H1 (cell line): ENCODE results near the gene CHFR. TPM values are rescaled to one million over a fixed set of nuclear protein-coding genes. Genes with fewer than 3 reads are reported as not detected.

Source experiments
- CTCF ChIA-PET: fragments of 300-600 bp; sonication (Branson Sonifier 250); formaldehyde crosslinking; loops from one replicate; lab custom pipeline; 2021; ENCODE audit not compliant: partially characterized antibody; lab: Charles Lee
- POLR2A ChIA-PET: fragments of 300-600 bp; sonication (Branson Sonifier 250); formaldehyde crosslinking; loops from one replicate; lab custom pipeline; 2021; ENCODE audit warnings: inconsistent platforms; ENCODE audit not compliant: partially characterized antibody; lab: Charles Lee
- DNase-seq, 2 experiments: peaks; one replicate each; pipeline versions ENCODE4 v3.0.0 to v3.0.0-alpha.2; 2010 to 2022; ENCODE audit warnings: low spot score in 2 of 2, low read depth in 1 of 2, mixed read lengths in 1 of 2
- FAIRE-seq: peaks from 2 replicates; lab custom pipeline; 2011; peaks lifted over from hg19 to GRCh38; lab: Jason Lieb, UNC
- H2AFZ ChIP-seq: 2 replicates; pipeline ENCODE4 v1.8.1; 2012; ENCODE audit warnings: low read length, inconsistent platforms
- H2AK5ac ChIP-seq: 2 replicates; pipeline ENCODE4 v1.6.1; 2013; ENCODE audit warnings: low read depth, low read length
- H2BK120ac ChIP-seq: replicated peaks from 2 replicates; pipeline ENCODE3; 2013; ENCODE audit warnings: low read depth, low read length, inconsistent platforms
- H2BK12ac ChIP-seq: 2 replicates; pipeline ENCODE4 v1.6.1; 2013; ENCODE audit warnings: low read depth, low read length
- H2BK15ac ChIP-seq: 2 replicates; pipeline ENCODE4 v1.6.1; 2013; ENCODE audit warnings: low read length
- H2BK20ac ChIP-seq: 2 replicates; pipeline ENCODE4 v1.6.1; 2013; ENCODE audit warnings: low read length
- H2BK5ac ChIP-seq: 2 replicates; pipeline ENCODE4 v1.6.1; 2013; ENCODE audit warnings: low read depth, low read length
- H3K14ac ChIP-seq: 2 replicates; pipeline ENCODE4 v1.6.1; 2013; ENCODE audit warnings: inconsistent platforms; ENCODE audit not compliant: insufficient read length
- H3K18ac ChIP-seq: 2 replicates; pipeline ENCODE4 v1.6.1; 2013; ENCODE audit warnings: low read length; ENCODE audit errors: extremely low read depth
- H3K23ac ChIP-seq: 2 replicates; pipeline ENCODE4 v1.6.1; 2013; ENCODE audit warnings: inconsistent platforms; ENCODE audit not compliant: insufficient read length
- H3K23me2 ChIP-seq: 2 replicates; pipeline ENCODE4 v1.6.1; 2013; ENCODE audit warnings: low read depth, low read length
- H3K27ac ChIP-seq: 2 replicates; pipeline ENCODE4 v1.6.1; 2011; ENCODE audit warnings: low read depth, low read length, inconsistent platforms
- H3K27me3 ChIP-seq, 4 experiments: replicated peaks in 1 of 4; 1 replicate in 1 of 4; 2 replicates in 3 of 4; pipeline versions ENCODE4 v1.6.1 to v1.8.1; 2011 to 2013; ENCODE audit warnings: low read length in 3 of 4, mild to moderate bottlenecking in 3 of 4, inconsistent platforms in 2 of 4, mixed read lengths in 2 of 4, moderate library complexity in 1 of 4; ENCODE audit not compliant: control insufficient read depth in 3 of 4, insufficient read depth in 3 of 4; ENCODE audit errors: extremely low read depth in 1 of 4
- H3K36me3 ChIP-seq, 4 experiments: 2 replicates each; pipeline versions ENCODE4 v1.6.1 to v1.8.1; 2011 to 2013; ENCODE audit warnings: mild to moderate bottlenecking in 4 of 4, low read length in 3 of 4, moderate library complexity in 2 of 4, control low read depth in 1 of 4, inconsistent platforms in 1 of 4; ENCODE audit not compliant: insufficient read depth in 4 of 4, control insufficient read depth in 2 of 4
- H3K4ac ChIP-seq: replicated peaks from 2 replicates; pipeline ENCODE3; 2013; ENCODE audit warnings: low read length, low read depth, mixed read lengths, inconsistent platforms; ENCODE audit not compliant: insufficient read length
- H3K4me1 ChIP-seq, 4 experiments: replicated peaks in 1 of 4; 1 replicate in 1 of 4; 2 replicates in 3 of 4; pipeline versions ENCODE4 v1.6.1 to v1.8.1; 2011 to 2013; ENCODE audit warnings: low read length in 3 of 4, inconsistent platforms in 2 of 4, mixed read lengths in 1 of 4; ENCODE audit not compliant: insufficient read depth in 4 of 4, control insufficient read depth in 3 of 4
- H3K4me2 ChIP-seq, 2 experiments: 2 replicates each; pipeline versions ENCODE4 v1.6.1 to v1.8.1; 2011 to 2013; ENCODE audit warnings: low read depth in 2 of 2, low read length in 2 of 2, control low read depth in 1 of 2, inconsistent platforms in 1 of 2, mild to moderate bottlenecking in 1 of 2; ENCODE audit not compliant: insufficient read depth in 1 of 2
- H3K4me3 ChIP-seq, 4 experiments: fragments of 200-600, 300-600 bp in 1 of 4; sonication (generic), shearing (Covaris generic), sonication (Bioruptor Twin) in 1 of 4; 2 replicates each; pipeline versions ENCODE4 v1.5.1 to v1.8.1; 2011 to 2016; ENCODE audit warnings: low read length in 4 of 4, low read depth in 3 of 4, control low read depth in 2 of 4, inconsistent platforms in 2 of 4, mild to moderate bottlenecking in 2 of 4, mixed read lengths in 1 of 4, moderate library complexity in 1 of 4; ENCODE audit not compliant: insufficient read depth in 2 of 4; ENCODE audit errors: extremely low read depth in 1 of 4
- H3K56ac ChIP-seq: replicated peaks from 2 replicates; pipeline ENCODE3; 2013; ENCODE audit warnings: low read depth, mild to moderate bottlenecking, mixed read lengths, low read length, inconsistent platforms; ENCODE audit not compliant: insufficient read length
- H3K79me1 ChIP-seq: 2 replicates; pipeline ENCODE4 v1.6.1; 2013; ENCODE audit warnings: low read depth, low read length, control low read depth
- H3K79me2 ChIP-seq, 2 experiments: 2 replicates each; pipeline versions ENCODE4 v1.6.1 to v1.8.1; 2012 to 2013; ENCODE audit warnings: low read length in 2 of 2, mild to moderate bottlenecking in 2 of 2, inconsistent platforms in 1 of 2; ENCODE audit not compliant: insufficient read depth in 2 of 2, control insufficient read depth in 1 of 2
- H3K9ac ChIP-seq, 4 experiments: replicated peaks in 1 of 4; 1 replicate in 1 of 4; 2 replicates in 3 of 4; pipeline versions ENCODE4 v1.6.1 to v1.8.1; 2011 to 2013; ENCODE audit warnings: low read depth in 3 of 4, low read length in 3 of 4, control low read depth in 2 of 4, mild to moderate bottlenecking in 2 of 4, moderate library complexity in 2 of 4, inconsistent platforms in 1 of 4; ENCODE audit errors: extremely low read depth in 1 of 4
- H3K9me3 ChIP-seq, 2 experiments: 2 replicates each; pipeline versions ENCODE4 v1.6.1 to v1.8.1; 2012 to 2013; ENCODE audit warnings: mild to moderate bottlenecking in 2 of 2, moderate library complexity in 2 of 2, control low read depth in 1 of 2, inconsistent platforms in 1 of 2, low read depth in 1 of 2, low read length in 1 of 2, mixed read lengths in 1 of 2; ENCODE audit not compliant: insufficient read depth in 2 of 2
- H4K20me1 ChIP-seq, 2 experiments: replicated peaks in 1 of 2; 2 replicates each; pipeline versions ENCODE3 to v1.8.1; 2011 to 2013; ENCODE audit warnings: inconsistent platforms in 2 of 2, low read length in 2 of 2, mild to moderate bottlenecking in 1 of 2; ENCODE audit not compliant: insufficient read depth in 2 of 2, control insufficient read depth in 1 of 2
- H4K5ac ChIP-seq: 2 replicates; pipeline ENCODE4 v1.6.1; 2013; ENCODE audit warnings: low read length, low read depth, mixed read lengths, inconsistent platforms; ENCODE audit not compliant: insufficient read length
- H4K8ac ChIP-seq: 2 replicates; pipeline ENCODE4 v1.8.0; 2013; ENCODE audit warnings: mild to moderate bottlenecking, moderate library complexity, low read length, inconsistent platforms; ENCODE audit not compliant: insufficient read depth; ENCODE audit errors: extremely low read depth
- H4K91ac ChIP-seq: replicated peaks from 2 replicates; pipeline ENCODE3; 2013; ENCODE audit warnings: low read length, mixed read lengths, inconsistent platforms; ENCODE audit not compliant: insufficient read length
- ASH2L ChIP-seq: fragments of 200-600, 300-600 bp; sonication (generic); IDR thresholded peaks from one replicate; pipeline ENCODE4 v1.7.1; 2017; ENCODE audit warnings: low read length
- CEBPB ChIP-seq: IDR thresholded peaks from 2 replicates; pipeline ENCODE4 v1.6.1; 2012; ENCODE audit warnings: low read depth, low read length
- GTF2F1 ChIP-seq: IDR thresholded peaks from 2 replicates; pipeline ENCODE4 v1.6.1; 2012; ENCODE audit warnings: low read depth, low read length, improper control_type of control experiment, borderline replicate concordance
- KDM4A ChIP-seq: IDR thresholded peaks from one replicate; pipeline ENCODE4 v1.7.1; 2012; ENCODE audit warnings: low read depth, mild to moderate bottlenecking, moderate library complexity, low read length, inconsistent platforms; ENCODE audit not compliant: severe bottlenecking
- NRF1 ChIP-seq: IDR thresholded peaks from 2 replicates; pipeline ENCODE4 v1.6.1; 2011; ENCODE audit warnings: mild to moderate bottlenecking, low read depth, low read length, improper control_type of control experiment
- POU5F1 ChIP-seq: IDR thresholded peaks from 2 replicates; pipeline ENCODE4 v1.6.1; 2011; ENCODE audit warnings: low read depth, mild to moderate bottlenecking, low read length, moderate library complexity
- SIRT6 ChIP-seq: IDR thresholded peaks from one replicate; pipeline ENCODE4 v1.7.1; 2012; ENCODE audit warnings: low read length, inconsistent platforms
- SUZ12 ChIP-seq: fragments of 200-600 bp; sonication (generic); IDR thresholded peaks from 2 replicates; pipeline ENCODE4 v1.6.1; 2012; ENCODE audit warnings: mild to moderate bottlenecking, inconsistent platforms, low read length, moderate library complexity, mixed read lengths
- WGBS, 2 experiments: shearing (Covaris generic) in 1 of 2; methylation state at CpG; one replicate each; pipeline versions ENCODE4 v1.1.6 to v1.1.7; 2013 to 2015; ENCODE audit warnings: low lambda C conversion rate in 2 of 2, mixed read lengths in 2 of 2, inconsistent platforms in 1 of 2, low coverage in 1 of 2, missing lambda C conversion rate in 1 of 2; ENCODE audit not compliant: insufficient replicate concordance in 2 of 2, insufficient coverage in 1 of 2, insufficient read length in 1 of 2; ENCODE audit errors: extremely low coverage in 1 of 2, missing lambda C conversion rate in 1 of 2; 5-methylcytosine and 5-hydroxymethylcytosine counted together
- polyA plus RNA-seq, 7 experiments: library from polyadenylated mRNA; depleted of rRNA in 3 of 7; stranded (reverse) in 5 of 7; unstranded in 2 of 7; fragments of >200 nt in 5 of 7; fragments of 200-250 nt in 2 of 7; gene quantifications; 1 replicate in 5 of 7; 2 replicates in 1 of 7; 4 replicates in 1 of 7; pipeline versions ENCODE4 v1.2.1 to v1.2.3, GENCODE V29; 2011 to 2013; ENCODE audit warnings: missing spikeins in 2 of 7, mixed read lengths in 2 of 7
- total RNA-seq: library from RNA; stranded (reverse); fragmentation: NEBNext Ultra II Directional; extraction: Animal tissue kit (Norgen Biotek cat#: 25700); gene quantifications from 2 replicates; pipeline ENCODE4 v1.2.1, GENCODE V29; 2021
- TF ChIP-seq, protein P1 (sequence below), 3 experiments: IDR thresholded peaks; 1 replicate in 2 of 3; 2 replicates in 1 of 3; pipeline versions ENCODE4 v1.5.1 to v1.6.1; 2011; ENCODE audit warnings: low read length in 3 of 3, mild to moderate bottlenecking in 3 of 3, inconsistent platforms in 2 of 3, low read depth in 1 of 3, moderate library complexity in 1 of 3; ENCODE audit not compliant: insufficient read depth in 1 of 3; ENCODE audit errors: control extremely low read depth in 1 of 3
- TF ChIP-seq, protein P2 (sequence below): IDR thresholded peaks from 2 replicates; pipeline ENCODE4 v1.6.1; 2011; ENCODE audit warnings: low read length, improper control_type of control experiment

Gene CHFR
- total and polyA plus RNA-seq, 2 of the 8 experiments (the other 6 are each of a cell fraction or from before 2014, with no cell fraction given), result 31.4 to 44.6 TPM

DNA sequence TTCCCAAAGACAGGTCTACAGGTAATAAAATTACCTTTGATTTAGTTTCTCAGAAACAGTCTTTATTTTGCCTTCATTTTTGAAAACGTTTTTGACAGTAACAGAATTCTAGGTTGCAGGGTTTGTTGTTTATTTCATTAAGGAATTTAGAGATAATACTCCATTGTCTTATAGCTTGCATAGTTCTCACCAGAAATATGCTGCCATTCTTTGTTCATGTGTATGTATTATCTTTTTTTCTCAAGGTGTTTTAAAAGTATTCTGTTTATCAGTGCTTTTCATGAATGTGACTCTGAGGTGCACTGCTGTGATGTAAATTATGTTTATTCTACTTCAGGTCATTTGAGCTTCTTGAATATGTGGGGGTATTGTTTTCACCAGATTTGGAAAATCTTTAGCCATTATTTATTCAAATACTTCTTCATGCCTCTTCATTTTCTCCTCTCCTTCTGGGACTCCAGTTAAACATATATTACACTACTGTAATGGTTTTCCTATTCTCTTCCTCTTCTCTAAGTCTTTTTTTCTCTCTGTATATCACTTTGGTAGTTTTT, 36.0 kb upstream of the CHFR start:
- POLR2A ChIA-PET, result no interaction called here
- Histone ChIP-seq H2AK5ac (no peak overlapping the region), H3K4ac (no peak overlapping the region), H3K79me2 (no peaks in the 10 kb centered on the region), H3K27ac (no peak overlapping the region), H3K9me3 (peaks cover 72 to 84% of the 10 kb centered on the region in 2 experiments), H3K23me2 (no peaks in the 10 kb centered on the region), H3K18ac (no peak overlapping the region), H3K56ac (no peak overlapping the region), H3K23ac (no peak overlapping the region), H2BK12ac (no peak overlapping the region), H3K79me1 (no peaks in the 10 kb centered on the region), H4K20me1 (no peaks in the 10 kb centered on the region), H2BK5ac (no peak overlapping the region), H2BK20ac (no peak overlapping the region), H3K27me3 (no peaks in the 10 kb centered on the region), H2BK120ac (no peak overlapping the region), H4K91ac (no peak overlapping the region), H3K4me2 (no peak overlapping the region), H3K14ac (no peak overlapping the region), H3K9ac (no peak overlapping the region), H3K4me1 (no peaks in the 10 kb centered on the region), H2BK15ac (no peak overlapping the region), H4K8ac (no peak overlapping the region), H2AFZ (no peak overlapping the region), H3K36me3 (peaks cover 0 to 17% (median 7%) of the 10 kb centered on the region in 4 experiments; a peak in 3 of 8 replicates), H3K4me3 (peak overlapping the region in 1 of 4 experiments; percentile 18; a peak in 1 of 8 replicates), H4K5ac (no peak overlapping the region)
- DNase-seq (no peak), FAIRE-seq (no peak)
- 54% methylated on average over 1 of the region's 1 CpG; no CpG with 5 or more reads in 1 of the 2 experiments for WGBS, 2 experiments
- CTCF ChIA-PET, result interaction anchor here (0.9 to 2.2 kb wide), 3 partner anchors 7 to 116 kb away, joined by 3 to 8 read pairs (median 3); no protein-coding TSS in a partner anchor
- TF ChIP-seq, protein P1, sequence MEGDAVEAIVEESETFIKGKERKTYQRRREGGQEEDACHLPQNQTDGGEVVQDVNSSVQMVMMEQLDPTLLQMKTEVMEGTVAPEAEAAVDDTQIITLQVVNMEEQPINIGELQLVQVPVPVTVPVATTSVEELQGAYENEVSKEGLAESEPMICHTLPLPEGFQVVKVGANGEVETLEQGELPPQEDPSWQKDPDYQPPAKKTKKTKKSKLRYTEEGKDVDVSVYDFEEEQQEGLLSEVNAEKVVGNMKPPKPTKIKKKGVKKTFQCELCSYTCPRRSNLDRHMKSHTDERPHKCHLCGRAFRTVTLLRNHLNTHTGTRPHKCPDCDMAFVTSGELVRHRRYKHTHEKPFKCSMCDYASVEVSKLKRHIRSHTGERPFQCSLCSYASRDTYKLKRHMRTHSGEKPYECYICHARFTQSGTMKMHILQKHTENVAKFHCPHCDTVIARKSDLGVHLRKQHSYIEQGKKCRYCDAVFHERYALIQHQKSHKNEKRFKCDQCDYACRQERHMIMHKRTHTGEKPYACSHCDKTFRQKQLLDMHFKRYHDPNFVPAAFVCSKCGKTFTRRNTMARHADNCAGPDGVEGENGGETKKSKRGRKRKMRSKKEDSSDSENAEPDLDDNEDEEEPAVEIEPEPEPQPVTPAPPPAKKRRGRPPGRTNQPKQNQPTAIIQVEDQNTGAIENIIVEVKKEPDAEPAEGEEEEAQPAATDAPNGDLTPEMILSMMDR (IDR thresholded peaks at IDR 0.05; ENCODE audit: control extremely low read depth in 1 of 3, insufficient read depth in 1 of 3, low read depth in 1 of 3, low read length in 3 of 3), result no peak
- TF ChIP-seq, protein P2, sequence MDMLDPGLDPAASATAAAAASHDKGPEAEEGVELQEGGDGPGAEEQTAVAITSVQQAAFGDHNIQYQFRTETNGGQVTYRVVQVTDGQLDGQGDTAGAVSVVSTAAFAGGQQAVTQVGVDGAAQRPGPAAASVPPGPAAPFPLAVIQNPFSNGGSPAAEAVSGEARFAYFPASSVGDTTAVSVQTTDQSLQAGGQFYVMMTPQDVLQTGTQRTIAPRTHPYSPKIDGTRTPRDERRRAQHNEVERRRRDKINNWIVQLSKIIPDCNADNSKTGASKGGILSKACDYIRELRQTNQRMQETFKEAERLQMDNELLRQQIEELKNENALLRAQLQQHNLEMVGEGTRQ, result no peak
- no peak for TF ChIP-seq ASH2L
- TF ChIP-seq CEBPB, result no peak
- TF ChIP-seq POU5F1, result no peak
- no peak for TF ChIP-seq GTF2F1
- no peak for TF ChIP-seq KDM4A
- TF ChIP-seq NRF1, result no peak
- no peak for TF ChIP-seq SIRT6
- no peak for TF ChIP-seq SUZ12
